Breast epithelium (tissue), 4 donors: ENCODE results near the gene ANKZF1. TPM values are rescaled to one million over a fixed set of nuclear protein-coding genes. Genes with fewer than 3 reads are reported as not detected.

Experiments
- DNase-seq, 2 donors: peaks; one replicate each; pipeline ENCODE4 v3.0.0-alpha.2; 2019; ENCODE audit warnings: low spot score in 2 of 2
- H3K27ac ChIP-seq, 2 donors: fragments of 200-600 bp; sonication (generic) in 1 of 2; one replicate each; pipeline ENCODE4 v1.5.1; 2016 to 2019; ENCODE audit warnings: mild to moderate bottlenecking in 1 of 2
- H3K27me3 ChIP-seq, 2 donors: fragments of 200-600 bp; sonication (generic) in 1 of 2; one replicate each; pipeline versions ENCODE4 v1.5.1 to v1.6.0; 2017 to 2019; ENCODE audit warnings: control low read depth in 1 of 2, mild to moderate bottlenecking in 1 of 2
- H3K36me3 ChIP-seq: fragments of 200-600 bp; one replicate; pipeline ENCODE4 v1.5.1; 2019
- H3K4me1 ChIP-seq, 2 donors: fragments of 200-600 bp; sonication (generic); one replicate each; pipeline ENCODE4 v1.5.1; 2016 to 2019; ENCODE audit warnings: control low read depth in 1 of 2
- H3K4me3 ChIP-seq, 3 donors: fragments of 200-600 bp; sonication (generic); 1 replicate in 2 of 3; 2 replicates in 1 of 3; pipeline ENCODE4 v1.5.1; 2016 to 2019; ENCODE audit warnings: mild to moderate bottlenecking in 3 of 3, moderate library complexity in 2 of 3
- H3K9me3 ChIP-seq, 2 donors: fragments of 200-600 bp; sonication (generic) in 1 of 2; one replicate each; pipeline ENCODE4 v1.5.1; 2016 to 2019; ENCODE audit warnings: control low read depth in 1 of 2
- POLR2A ChIP-seq: fragments of 450-650 bp; IDR thresholded peaks from one replicate; pipeline ENCODE4 v1.6.1; 2016; ENCODE audit warnings: antibody characterized with exemption, mild to moderate bottlenecking, moderate library complexity
- POLR2AphosphoS5 ChIP-seq, 3 donors: sonication (generic); formaldehyde crosslinking; IDR thresholded peaks; one replicate each; pipeline ENCODE4 v1.6.1; 2017; ENCODE audit warnings: antibody characterized with exemption in 3 of 3
- intact Hi-C: fragments of 100-400 bp; cut with DNase I; formaldehyde crosslinking; loops from one replicate; pipeline ENCODE4 v1.15.1; 2023; ENCODE audit warnings: low total_unique reads
- total RNA-seq, 3 donors: library from RNA; depleted of rRNA; stranded (reverse); fragments of >200 nt; gene quantifications; one replicate each; pipeline ENCODE4 v1.1.0, GENCODE V29; 2016
- TF ChIP-seq, protein P1 (sequence below), 3 donors: fragments of 450-650 bp; IDR thresholded peaks; one replicate each; pipeline ENCODE4 v1.5.1; 2016 to 2017; ENCODE audit warnings: antibody characterized with exemption in 3 of 3, mild to moderate bottlenecking in 3 of 3, moderate library complexity in 3 of 3

Gene ANKZF1
- total RNA-seq, 3 donors from 2014 or later = 29.3 to 101 (median 67.8) TPM

DNA sequence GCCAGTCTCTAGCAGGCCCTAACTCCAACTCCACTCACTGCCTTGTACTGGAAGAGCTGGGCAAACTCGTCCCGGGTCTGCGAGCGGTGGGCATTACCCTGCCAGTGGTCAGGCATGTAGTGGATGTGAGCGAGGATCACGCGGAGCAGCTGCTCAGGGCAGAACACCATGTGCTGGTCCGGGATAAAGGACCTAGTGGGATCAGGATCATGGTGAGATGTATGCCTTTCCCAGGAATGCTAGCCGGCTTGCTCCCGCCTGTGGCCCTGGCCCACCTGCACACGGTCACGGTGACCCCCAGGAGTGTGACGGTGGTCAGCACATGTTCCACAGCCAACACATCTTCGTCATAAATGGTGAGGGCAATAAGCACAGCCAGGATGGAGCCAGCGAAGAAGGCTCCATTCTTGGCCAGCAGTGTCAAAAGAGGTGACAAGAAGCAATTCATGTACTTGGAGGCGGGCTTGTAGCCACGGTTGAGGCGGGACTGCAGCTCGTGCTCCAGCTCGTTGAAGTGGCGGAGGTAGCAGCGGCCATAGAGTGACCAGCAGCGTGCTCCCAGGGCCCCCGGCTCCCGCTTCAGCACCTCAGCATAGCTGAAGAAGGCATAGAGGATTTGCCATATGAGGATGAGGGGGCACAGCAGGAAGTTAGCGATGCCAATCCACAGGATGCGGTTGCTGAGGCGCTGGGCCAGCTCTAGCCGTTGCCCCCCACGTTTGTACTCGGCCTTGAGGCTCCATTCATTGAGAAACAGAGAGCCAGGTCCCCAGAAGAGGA, 5.6 kb upstream of the ANKZF1 start:
- H3K9me3 ChIP-seq = no peaks in the 10 kb centered on the region
- no peak for TF ChIP-seq POLR2AphosphoS5 (IDR thresholded peaks at IDR 0.05)
- TF ChIP-seq POLR2A = no peak
- H3K36me3 ChIP-seq = peaks cover 12% of the 10 kb centered on the region
- no peak for DNase-seq
- H3K27ac ChIP-seq = no peak overlapping the region
- H3K27me3 ChIP-seq = no peaks in the 10 kb centered on the region
- intact Hi-C loops = no loop called here
- peaks cover 11 to 14% of the 10 kb centered on the region in 2 donors for H3K4me1 ChIP-seq
- H3K4me3 ChIP-seq = no peak overlapping the region

GRCh38 chr2:219225350-219225749, 4.3 kb upstream of the ANKZF1 start:
- no peak for DNase-seq
- H3K27ac ChIP-seq = no peak overlapping the region
- H3K4me3 ChIP-seq = no peak overlapping the region
- intact Hi-C loops = no loop called here
- no peaks in the 10 kb centered on the region for H3K27me3 ChIP-seq
- H3K9me3 ChIP-seq = no peaks in the 10 kb centered on the region
- H3K4me1 ChIP-seq = peaks cover 5 to 9% of the 10 kb centered on the region in 2 donors
- peaks cover 12% of the 10 kb centered on the region for H3K36me3 ChIP-seq
- TF ChIP-seq, protein P1, sequence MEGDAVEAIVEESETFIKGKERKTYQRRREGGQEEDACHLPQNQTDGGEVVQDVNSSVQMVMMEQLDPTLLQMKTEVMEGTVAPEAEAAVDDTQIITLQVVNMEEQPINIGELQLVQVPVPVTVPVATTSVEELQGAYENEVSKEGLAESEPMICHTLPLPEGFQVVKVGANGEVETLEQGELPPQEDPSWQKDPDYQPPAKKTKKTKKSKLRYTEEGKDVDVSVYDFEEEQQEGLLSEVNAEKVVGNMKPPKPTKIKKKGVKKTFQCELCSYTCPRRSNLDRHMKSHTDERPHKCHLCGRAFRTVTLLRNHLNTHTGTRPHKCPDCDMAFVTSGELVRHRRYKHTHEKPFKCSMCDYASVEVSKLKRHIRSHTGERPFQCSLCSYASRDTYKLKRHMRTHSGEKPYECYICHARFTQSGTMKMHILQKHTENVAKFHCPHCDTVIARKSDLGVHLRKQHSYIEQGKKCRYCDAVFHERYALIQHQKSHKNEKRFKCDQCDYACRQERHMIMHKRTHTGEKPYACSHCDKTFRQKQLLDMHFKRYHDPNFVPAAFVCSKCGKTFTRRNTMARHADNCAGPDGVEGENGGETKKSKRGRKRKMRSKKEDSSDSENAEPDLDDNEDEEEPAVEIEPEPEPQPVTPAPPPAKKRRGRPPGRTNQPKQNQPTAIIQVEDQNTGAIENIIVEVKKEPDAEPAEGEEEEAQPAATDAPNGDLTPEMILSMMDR (IDR thresholded peaks at IDR 0.05) = no peak
- no peak for TF ChIP-seq POLR2A
- no peak for TF ChIP-seq POLR2AphosphoS5 (IDR thresholded peaks at IDR 0.05)

GRCh38 chr2:219228041-219228910, 1.3 kb upstream of the ANKZF1 start:
- peak overlapping the region; percentile 60 to 97 (median 86) for H3K4me3 ChIP-seq
- no peaks in the 10 kb centered on the region for H3K9me3 ChIP-seq
- intact Hi-C loops = no loop called here
- DNase-seq = no peak
- peaks cover 5 to 25% of the 10 kb centered on the region in 2 donors for H3K4me1 ChIP-seq
- peaks cover 8% of the 10 kb centered on the region for H3K36me3 ChIP-seq
- no peaks in the 10 kb centered on the region for H3K27me3 ChIP-seq
- TF ChIP-seq, protein P1 (IDR thresholded peaks at IDR 0.05) = no peak
- TF ChIP-seq POLR2AphosphoS5 (IDR thresholded peaks at IDR 0.05) (no peak), POLR2A (no peak)
- peak overlapping the region; percentile 88 to 94 for H3K27ac ChIP-seq

- TF ChIP-seq, protein P1 (IDR thresholded peaks at IDR 0.05) = no peak
- TF ChIP-seq POLR2A (no peak), POLR2AphosphoS5 (IDR thresholded peaks at IDR 0.05) (no peak)
- Histone ChIP-seq H3K4me3 (peak overlapping the region; percentile 60 to 97 (median 86)), H3K36me3 (peaks cover 14% of the 10 kb centered on the region), H3K27ac (peak overlapping the region; percentile 88 to 94), H3K27me3 (no peaks in the 10 kb centered on the region), H3K9me3 (no peaks in the 10 kb centered on the region), H3K4me1 (peaks cover 5 to 25% of the 10 kb centered on the region in 2 donors)
- intact Hi-C loops = no loop called here
- no peak for DNase-seq
These were observed 698 bp upstream of the ANKZF1 start for GRCh38 chr2:219228911-219229304.

DNA sequence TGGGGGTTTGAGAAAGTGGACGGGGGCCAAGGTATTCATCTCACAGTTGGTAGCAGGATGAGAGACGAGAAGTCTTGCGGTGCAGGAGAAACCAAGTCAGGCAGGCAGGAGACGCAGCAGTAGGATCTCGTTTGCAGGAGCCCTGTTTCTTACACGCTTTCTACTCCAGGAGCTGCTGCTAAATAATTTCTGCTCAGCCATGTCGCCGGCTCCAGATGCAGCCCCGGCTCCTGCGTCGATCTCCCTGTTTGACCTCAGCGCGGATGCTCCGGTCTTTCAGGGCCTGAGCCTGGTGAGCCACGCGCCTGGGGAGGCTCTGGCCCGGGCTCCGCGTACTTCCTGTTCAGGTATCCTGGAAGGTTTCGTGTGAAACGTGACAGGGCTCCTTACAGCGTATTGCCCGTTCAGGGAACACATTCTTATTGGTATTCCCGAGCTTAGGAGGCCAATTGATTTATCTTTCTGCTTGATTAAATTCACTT, 494 bp downstream of the ANKZF1 start:
- peak in 1 of 2 donors; percentile 49 for DNase-seq
- intact Hi-C loops = no loop called here
- Histone ChIP-seq H3K27ac (peak overlapping the region; percentile 88 to 94), H3K9me3 (no peaks in the 10 kb centered on the region), H3K27me3 (no peaks in the 10 kb centered on the region), H3K4me3 (peak overlapping the region; percentile 60 to 97 (median 86)), H3K4me1 (peaks cover 5 to 25% of the 10 kb centered on the region in 2 donors), H3K36me3 (peaks cover 10% of the 10 kb centered on the region)
- no peak for TF ChIP-seq POLR2AphosphoS5 (IDR thresholded peaks at IDR 0.05)
- TF ChIP-seq POLR2A = no peak
- TF ChIP-seq, protein P1 (IDR thresholded peaks at IDR 0.05) = no peak
